Fibroblast of upper back skin (primary cell): Measurements from ENCODE around the gene CHORDC1.
"Not testable (repeated sequence)": the region's sequence is repeated elsewhere in the genome, so short reads cannot be mapped to it uniquely, and the experiment has no call there.

Experiments used
- DNase-seq: peaks from one replicate; pipeline ENCODE4 v3.0.0-alpha.2; 2013

The CHORDC1 gene

DNA sequence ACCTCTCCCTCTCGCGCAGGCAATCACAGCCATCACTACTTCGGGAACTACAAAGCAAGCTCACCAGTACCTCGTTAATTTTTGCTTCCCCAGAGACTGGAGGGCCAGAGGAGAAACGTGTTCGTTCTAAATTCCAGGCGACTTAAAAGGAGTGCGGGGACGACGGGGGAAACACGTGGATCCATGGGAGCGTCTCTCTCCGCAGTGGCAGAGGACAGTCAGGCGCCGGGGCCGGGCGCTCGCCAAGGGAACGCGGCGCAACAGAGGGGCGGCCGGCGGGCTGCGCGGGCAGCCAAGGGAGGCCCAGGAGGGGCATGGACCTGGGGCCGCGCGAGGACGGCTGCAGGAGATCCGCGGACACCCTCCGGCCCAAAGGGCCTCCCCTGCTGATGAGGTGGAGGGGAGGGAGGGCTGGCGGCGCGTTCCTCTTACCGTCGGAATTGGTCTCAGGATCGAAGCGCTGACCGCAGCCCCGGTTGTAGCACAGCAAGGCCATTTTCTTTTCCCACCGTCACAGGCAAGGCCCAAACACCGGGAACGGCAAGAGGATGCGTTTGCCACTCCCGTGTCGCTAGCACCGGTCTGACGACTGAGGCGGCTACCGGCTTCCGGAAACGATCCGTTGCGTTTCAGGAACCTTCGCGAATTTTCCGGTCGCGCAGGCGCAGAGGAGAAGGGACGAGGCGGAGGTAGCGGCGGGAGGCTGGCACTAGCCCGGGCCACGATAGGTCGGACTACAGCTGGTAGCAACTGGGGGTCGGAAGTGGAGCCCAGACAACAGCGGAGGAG is at the start of gene CHORDC1:
CHORDC1 (minus strand) TSS at position 591 of the 789 bp plus-strand sequence; CDS start at position 496, 95 bp downstream.
- peak; percentile 85 for DNase-seq

DNA sequence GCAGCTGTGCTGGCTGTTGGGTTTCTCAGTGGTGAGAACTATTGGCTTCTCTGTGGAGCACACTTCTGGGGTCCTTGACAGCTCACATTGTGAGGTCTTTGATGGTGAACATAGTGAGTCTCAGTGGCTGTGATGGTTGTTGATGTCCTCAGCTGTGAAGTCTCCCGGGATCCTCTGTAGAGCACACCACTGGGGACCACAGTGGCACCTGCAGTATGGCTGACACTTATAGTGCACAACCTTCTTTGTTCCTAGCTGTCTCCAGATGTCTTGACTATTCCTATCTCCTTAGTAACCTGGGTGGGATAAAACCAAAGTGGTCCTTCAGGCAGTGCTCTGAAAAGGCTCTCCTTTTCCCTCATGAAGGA is 34.3 kb upstream of the CHORDC1 start:
- DNase-seq: no peak

DNA sequence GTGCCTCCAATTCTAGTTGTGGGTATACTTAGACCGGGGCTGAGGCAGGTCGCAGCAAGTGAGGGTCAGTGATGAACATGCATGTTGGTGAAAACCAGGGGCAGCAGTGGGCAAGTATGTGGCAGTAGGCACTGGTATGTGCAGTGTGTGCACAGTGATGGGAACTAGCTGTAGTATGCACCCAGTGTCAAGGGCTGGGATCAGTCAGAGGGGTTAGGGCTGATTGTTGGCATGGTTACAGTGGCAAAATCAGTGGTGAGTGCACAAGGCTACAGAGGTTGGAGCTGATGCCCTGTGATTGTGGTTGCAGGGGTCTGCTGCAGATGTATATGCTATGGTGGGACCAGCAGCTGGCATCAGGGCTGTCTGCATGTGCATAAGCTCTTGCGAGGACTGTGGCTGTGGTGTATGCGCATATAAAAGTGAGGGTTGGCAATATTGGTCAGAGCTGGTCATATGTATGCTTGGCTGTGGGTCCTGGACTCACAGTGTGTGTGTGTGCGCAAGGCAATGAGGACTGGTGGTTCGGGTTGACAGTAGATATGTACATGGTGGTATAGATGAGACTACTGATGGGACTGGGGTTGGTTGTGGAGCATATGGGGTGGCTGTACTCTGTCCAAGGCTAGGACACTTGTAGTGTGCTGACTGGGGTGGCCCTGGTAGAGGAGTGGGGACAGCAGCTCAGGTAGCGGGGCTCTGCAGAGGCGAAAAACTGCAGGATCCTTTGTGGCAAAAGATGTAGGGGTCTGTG is 33.7 kb upstream of the CHORDC1 start:
- no peak for DNase-seq

DNA sequence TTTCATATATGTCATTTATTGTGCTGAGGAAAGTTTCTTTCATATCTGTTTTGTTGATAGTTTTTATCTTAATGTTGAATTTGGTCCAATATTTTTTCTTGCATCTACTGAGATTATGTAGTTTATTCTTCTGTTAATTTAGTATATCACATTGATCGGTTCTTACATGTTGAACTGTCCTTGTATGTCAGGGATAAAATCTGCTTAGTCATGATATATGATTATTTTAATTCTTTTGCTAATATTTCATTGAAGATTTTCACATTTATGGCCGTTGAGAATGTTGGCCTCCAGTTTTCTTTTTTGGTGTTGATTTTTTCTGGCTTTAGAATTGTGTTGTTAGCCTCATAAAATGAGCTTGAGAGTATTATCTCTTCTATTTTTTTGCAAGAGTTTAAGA is 31.2 kb upstream of the CHORDC1 start:
- no peak for DNase-seq

DNA sequence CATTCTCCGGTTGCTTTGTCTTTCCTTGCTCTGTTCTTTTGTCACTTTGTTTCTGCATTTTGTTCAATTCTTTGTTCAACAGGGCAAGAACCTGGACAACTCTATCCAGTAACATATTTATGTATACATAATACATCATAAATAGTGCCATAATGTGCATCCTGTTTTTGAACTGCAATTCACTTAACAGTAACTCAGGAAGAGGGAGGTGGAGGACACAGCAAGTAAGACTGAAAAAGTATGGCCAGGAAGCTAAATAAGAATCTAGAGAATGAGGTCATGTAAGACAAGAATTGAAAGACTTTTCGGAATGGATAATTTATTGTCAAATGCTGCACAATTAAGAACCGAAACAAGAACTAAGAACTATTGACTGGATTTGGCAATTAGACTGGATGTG is 29.2 kb upstream of the CHORDC1 start:
- no peak for DNase-seq

DNA sequence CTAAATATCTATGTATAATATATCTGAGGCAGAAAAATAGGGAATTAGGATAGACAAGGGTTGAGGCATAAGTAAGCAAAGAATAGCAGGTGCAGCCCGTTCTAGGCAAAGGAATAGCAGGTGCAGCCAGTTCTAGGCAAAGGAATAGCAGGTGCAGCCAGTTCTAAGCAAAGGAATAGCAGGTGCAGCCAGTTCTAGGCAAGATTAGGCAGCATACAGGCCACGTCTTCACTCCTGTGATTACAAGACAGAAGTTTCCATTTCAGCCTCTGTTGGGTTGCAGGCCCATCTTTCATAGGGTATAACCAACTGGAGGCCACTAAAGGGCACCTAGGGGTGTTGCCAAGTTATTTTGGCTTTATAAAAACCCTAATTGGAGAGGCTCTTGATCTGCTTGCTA is 28.8 kb upstream of the CHORDC1 start:
- no peak for DNase-seq

DNA sequence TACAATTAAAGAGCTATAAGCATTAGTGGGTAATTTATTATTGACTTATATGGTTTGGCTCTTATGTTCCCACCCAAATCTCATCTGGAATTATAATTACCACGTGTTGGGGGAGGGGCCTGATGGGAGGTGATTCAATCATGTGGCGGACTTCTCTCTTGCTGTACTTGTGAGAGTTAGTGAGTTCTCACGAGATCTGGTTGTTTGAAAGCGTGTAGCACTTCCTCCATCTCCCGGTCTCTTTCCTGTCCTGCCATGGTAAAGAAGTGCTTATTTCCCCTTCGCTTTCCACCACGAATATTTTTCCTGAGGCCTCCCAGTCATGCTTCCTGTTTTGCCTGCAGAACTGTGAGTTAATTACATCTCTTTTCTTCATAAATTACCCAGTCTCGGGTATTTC is 28.1 kb upstream of the CHORDC1 start:
- no peak for DNase-seq

DNA sequence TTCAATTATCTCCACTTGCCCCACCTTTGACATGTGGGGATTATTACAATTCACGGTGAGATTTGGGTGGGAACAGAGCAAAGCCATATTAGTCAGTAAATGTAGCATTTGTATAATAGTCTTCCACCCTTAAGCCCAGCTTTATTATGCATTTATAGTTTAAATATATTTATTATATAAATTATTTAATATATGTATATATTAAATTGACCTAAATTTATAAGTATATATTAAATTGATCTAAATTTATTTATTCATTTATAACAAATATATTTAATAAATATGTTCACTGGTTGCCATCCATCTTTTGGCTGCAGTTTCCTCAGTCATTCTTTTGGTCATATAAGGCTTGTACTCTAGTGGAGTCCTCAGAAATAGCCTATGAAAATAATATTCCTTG is 23.6 kb upstream of the CHORDC1 start:
- DNase-seq: no peak

DNA sequence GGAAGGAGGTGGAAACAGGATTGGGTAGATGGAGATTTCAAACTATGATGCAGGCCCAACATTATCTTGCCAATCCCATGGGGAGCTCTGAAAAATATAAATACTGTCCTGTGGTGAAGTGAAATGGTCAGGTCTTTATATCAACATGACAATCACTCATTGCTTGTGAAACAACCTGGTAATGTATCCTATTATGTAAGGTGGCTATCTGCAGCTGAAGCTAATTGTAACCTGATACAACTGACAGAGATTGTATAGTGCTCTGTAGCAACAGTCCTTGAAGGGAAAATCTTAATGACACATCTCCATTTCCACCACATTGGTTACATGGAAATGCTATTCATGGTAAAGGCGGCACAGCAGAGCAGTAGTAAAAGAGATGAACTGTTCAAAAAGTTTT is 20.7 kb upstream of the CHORDC1 start:
- no peak for DNase-seq

DNA sequence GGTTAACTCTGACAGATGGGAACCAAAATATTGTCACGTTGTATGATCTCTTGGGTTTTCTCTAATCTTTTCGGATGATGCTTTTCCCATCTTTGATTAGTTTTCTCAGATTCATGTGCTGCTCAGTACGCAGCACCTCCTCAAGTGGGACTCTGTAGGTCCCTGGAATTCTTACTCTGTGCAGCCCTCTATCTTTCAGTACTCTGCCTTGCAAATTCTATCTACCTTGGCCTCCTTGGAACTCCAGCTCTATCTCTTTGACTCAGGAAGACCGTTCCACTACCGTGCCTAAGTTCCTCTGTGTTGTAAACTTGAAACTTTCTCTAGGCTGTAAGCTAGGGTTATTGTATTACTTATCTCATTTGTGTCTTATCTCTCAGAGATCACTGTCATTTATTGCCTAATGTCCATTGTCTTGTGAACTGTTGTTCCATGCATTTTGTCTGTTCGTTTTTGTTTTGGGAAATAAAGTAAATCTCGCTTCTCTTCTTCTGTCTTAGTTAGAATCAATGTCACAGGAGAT is 20.1 kb upstream of the CHORDC1 start:
- DNase-seq: no peak

DNA sequence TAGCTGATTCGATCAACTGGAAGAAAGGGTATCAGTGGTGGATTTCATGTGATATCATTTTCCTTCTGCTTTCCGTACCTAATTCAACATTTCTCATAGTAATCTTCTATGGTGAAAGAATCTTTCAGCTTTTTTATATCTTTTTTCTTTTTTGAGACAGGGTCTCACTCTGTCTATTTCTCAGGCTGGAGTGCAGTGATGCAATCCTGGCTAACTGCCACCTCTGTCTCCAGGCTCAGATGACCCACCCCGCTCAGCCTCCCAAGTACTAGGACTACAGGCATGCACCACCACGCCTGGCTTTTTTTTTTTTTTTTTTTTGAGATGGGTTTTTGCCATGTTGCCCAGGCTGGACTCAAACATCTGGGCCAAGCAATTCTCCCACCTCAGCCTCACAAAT is 18.6 kb upstream of the CHORDC1 start:
- DNase-seq: no peak

DNA sequence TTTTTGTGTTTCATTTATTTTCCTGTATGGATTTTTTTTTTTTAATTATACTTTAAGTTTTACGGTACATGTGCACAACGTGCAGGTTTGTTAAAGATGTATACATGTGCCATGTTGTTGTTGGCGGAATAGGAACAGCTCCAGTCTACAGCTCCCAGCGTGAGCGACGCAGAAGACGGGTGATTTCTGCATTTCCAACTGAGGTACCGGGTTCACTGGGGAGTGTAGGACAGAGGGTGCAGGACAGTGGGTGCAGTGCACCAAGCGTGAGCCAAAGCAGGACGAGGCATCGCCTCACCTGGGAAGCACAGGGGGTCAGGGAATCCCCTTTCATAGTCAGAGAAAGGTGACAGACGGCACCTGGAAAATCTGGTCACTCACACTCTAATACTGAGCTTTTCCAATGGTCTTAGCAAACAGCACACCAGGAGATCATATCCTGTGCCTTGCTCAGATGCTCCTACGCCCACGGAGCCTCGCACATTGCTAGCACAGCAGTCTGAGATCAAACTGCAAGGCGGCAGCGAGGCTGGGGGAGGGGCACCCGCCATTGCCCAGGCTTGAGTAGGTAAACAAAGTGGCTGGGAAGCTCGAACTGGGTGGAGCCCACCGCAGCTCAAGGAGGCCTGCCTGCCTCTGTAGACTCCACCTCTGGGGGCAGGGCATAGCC is 17.3 kb upstream of the CHORDC1 start:
- DNase-seq: not testable (repeated sequence)

DNA sequence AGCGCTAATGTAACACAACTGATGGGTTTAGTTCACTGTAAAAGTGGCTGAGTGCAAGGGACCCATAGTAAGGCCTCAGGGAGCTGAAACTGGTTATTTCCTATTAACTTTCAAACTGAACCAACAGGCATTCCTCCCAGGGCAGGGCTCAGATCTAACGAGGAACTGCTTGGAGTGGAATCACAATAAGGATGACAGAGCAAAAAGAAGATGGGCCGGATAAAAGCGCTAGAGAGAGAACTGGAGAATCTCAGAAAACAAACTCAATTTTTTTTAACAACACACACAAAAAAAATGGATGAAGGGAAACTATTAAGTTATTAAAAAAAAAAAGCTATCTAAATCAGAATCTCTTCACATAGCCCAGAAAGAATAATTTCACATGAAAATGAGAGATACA is 14.2 kb upstream of the CHORDC1 start:
- no peak for DNase-seq

DNA sequence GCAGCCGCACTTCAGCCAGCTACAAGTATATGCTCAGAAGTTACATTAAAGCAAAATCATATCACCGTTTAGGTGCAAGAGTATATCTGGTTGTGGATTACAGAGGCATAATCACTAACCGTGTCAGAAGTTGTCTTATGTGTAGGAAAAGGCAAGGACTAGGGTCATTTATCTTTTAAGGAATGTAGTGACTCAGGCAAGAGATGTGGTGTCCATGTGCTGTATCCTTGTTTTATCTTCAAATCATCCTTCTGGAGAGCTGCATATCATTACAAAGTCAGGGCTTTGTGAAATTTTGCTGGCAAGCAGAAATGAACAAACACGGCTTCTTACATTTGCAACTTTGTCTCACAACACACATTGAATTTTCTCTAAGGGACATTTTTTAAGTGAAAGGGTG is 12.7 kb upstream of the CHORDC1 start:
- DNase-seq: peak; percentile 10

DNA sequence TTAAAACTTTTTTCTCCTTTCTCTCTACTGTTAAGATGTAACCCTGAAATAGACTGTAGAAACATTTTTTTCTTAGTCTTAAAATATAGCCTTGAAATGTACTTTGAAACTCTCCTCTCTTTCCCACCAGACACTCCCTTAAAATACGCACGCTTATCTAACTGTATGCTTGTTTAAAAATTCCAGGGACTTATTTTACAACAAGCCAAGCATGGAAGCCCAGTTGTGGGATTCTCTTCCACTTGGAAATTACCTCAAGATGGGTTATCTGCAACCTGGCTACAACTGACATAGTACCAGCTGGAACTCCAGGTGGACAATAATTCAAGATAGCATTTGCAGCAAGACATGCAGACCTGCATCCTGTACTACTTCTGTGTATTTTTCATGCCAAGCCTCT is 12.1 kb upstream of the CHORDC1 start:
- no peak for DNase-seq

DNA sequence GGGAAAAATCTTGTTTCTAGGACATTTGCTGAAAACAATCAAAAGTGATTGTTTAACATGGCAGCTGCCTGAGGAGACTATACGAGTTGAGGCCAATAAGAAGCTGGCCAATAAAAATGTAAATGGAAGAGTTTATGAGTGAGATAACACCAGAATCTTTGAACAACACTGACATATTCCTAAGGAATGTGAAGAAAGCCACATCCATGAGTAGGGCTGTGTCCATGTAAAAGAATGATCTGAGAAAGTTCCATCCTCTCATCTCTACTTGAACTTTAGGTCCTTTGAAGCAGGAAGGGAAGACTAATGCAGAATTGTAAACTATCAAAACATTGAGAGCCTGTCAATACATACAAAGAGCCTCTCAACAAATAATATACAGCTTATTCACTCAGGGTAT is 6.9 kb upstream of the CHORDC1 start:
- DNase-seq: peak; percentile 1

DNA sequence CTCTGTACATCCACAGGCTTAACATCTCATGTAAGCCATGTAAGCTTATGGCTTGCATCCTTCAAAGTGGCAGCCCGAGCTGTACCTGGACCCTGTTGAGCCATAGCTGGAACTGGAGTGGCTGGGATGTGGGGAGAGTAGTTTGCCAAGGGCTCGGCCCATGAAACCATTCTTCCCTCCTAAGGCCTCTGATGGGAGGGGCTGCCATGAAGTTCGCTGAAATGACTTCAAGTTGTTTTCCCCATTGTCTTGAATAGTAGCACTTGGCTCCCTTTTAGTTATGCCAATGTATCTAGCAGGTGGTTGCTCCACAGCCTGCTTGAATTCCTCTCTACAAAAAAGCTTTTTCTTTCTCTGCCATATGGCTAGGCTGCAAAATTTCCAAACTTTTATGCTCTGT is 5.2 kb upstream of the CHORDC1 start:
- DNase-seq: no peak

DNA sequence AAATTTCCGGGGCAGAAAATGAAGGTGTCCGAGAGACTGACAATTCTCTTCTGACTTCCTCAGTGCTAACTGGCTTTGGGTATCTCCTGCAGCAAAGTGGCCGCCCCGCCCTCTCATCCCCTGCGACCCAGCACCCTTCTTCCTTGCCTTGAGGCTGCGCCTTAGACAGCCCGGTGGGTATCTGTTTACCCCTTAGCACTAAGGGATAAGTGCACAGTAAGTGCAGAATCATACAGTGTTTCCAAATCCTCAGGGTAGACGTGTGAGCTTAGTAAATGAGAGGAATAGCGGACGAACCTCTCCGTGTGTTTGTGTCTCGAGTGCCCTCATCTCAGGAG is 368 bp upstream of the CHORDC1 start:
- DNase-seq: no peak

DNA sequence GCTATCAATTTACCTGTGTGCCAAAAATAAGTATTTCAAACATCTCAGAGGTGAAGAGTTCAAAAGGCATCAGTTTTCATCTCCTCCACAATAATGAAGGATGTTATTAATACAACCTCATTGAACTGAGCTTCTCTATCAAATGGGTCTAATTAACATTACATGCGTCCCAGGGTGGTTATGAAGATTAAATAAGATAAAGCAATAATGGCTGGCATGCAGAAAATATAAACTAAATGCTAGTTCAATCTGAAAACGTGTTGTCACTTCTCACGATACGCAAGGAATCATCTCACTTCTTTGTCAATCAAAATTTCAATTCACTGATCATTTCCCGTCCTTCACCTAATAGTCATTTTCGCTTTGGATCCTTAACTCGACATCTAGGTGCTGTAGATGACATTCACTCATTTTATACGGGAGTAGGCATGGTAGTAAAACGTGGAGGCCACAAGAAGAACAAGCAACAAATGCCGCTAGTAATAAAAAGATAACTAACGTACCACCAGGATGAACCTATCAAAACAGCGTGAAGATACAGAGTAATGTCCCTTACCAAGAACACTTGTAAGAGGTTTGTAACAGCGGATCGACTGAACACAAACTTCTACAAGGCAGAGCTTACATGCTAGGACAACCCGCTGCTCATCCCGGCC is 918 bp downstream of the CHORDC1 start:
- DNase-seq: no peak

DNA sequence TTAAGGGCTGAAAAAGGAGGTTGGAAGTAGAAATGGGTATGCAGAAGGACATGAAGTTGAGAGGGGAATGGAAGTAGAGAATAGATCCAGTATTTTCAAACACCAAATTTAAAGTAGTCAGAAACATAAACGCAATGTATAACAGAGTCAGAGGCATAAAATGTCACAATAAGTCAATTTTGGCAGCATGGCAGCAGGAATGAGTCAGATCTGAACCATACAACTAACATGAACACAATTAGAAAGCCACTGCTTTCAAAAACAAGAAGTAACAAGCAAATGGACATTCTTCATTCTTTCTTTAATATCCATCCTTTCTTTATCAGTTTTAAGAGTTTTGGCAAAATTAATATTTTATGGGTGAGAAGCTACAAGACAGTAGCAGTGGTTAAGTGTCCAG is 2.5 kb downstream of the CHORDC1 start:
- DNase-seq: peak; percentile 54

DNA sequence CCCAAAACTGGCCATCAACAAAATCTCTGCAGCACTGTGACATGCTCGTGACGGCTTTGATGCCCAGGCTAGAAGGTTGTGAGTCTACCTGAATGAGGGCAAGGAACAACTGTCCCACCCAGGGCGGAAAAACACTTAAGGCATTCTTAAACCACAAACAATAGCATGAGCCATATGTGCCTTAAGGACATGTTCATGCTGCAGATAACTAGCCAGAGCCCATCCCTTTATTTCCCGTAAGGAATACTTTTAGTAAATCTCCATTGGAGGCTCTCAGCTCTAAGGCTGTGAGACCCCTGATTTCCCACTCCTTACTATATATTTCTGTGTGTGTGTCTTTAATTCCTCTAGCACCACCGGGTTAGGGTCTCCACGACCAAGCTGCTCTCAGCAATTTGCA is 3.4 kb downstream of the CHORDC1 start:
- DNase-seq: no peak

DNA sequence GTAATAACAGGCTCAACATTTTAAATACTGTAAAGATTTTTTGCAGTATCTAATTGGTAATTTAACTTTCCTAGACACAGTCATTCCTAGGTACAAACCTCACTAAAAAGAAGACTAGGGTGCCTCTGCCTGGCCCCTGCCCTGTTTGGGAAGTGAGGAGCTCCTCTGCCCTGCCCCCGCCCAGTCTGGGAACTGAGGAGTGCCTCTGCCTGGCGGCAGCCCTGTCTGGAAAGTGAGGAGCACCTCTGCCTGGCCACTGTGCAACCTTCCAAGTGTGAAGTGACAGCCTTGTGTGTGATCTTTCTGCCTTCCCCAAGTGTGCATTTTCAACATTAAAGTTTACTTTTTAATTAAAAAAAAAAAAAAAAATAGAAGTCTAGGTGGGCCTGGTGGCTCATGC is 4.2 kb downstream of the CHORDC1 start:
- no peak for DNase-seq

DNA sequence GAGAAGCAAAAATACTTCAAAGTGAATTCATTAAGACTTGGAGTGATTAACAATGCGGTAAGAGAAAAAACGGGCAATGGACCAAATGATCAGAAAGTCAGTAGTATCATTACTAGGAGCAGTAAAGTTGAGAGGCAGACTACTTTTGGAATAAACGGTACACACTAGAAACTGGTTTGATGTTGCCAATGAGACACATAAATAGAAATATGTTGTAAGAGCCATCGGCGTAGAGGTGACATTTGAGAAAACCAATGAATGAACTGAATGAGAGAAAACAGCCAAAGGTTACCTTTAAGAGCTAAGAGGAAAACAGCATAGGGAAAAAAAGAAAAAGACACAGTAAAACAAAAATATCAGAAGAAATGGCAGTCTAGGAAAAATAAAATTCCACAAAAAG is 6.2 kb downstream of the CHORDC1 start:
- no peak for DNase-seq
